Fibroblast of villous mesenchyme (primary cell): ENCODE measurements around the gene HNRNPH3. TPM values are rescaled to one million over a fixed set of nuclear protein-coding genes. Genes with fewer than 3 reads are reported as not detected.

ENCODE experiments used
- DNase-seq: peaks from one replicate; pipeline ENCODE4 v3.0.0-alpha.2; 2010; ENCODE audit warnings: low read depth
- H3K4me3 ChIP-seq: 2 replicates; pipeline ENCODE4 v1.5.1; 2011; ENCODE audit warnings: low read depth, mild to moderate bottlenecking, low read length
- CTCF ChIP-seq: IDR thresholded peaks from 2 replicates; pipeline ENCODE4 v1.5.1; 2012; ENCODE audit warnings: low read depth, mild to moderate bottlenecking, low read length; ENCODE audit not compliant: insufficient read depth
- total RNA-seq: library from RNA; depleted of rRNA; stranded (reverse); fragments of >200 nt; gene quantifications from 2 replicates; pipeline ENCODE4 v1.2.3, GENCODE V29; 2012

Gene HNRNPH3
- total RNA-seq, result 18.0 and 22.9 TPM in 2 replicates

DNA sequence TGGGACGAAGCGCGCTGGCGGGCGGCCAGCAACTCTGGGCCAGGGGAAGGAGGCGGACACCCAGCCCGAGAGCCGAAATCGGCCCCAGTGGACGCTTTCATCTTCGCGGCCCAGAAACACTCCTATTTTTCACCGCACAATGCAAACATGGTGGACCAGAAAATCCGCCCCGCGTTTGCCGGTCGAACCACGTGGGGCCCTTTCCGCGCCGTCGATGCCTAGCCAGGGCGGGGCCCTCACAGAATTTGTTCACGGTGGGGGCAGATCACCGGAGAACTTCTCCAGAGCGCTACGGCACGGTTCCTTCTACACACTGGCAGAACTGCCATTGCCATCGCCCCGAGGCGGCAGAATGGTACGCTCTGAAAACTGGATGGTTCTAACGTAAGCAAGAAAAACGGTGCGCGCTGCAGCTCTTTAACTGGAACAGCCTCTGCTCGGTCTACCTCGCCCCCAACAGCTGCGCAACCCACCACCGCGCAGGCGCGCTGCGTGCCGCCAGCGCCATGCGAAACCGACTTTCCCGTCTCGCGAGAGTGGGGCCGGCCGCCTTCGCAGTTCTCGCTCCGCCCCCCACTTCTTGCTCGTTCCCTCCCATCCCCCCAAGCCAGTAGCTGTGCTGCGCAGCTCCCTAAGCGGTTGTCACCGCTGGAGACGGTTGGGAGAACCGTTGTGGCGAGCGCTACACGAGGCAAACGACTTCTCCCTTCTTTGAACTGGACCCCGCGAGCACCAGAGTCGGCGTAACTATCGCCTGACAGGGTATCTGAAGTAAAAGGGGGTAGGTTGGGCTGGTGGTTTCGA, at the start of gene HNRNPH3:
Gene HNRNPH3, plus strand, starts transcription at position 610 of the 804 bp plus-strand sequence. CDS start 5,158 bp downstream, outside the sequence.
- DNase-seq, result peak; percentile 98
- peak within 1 kb of the TSS; percentile 99 for H3K4me3 ChIP-seq
- no peak for TF ChIP-seq CTCF

- no peak overlapping the region for H3K4me3 ChIP-seq
- TF ChIP-seq CTCF, result no peak
- DNase-seq, result peak; percentile 27
Measured at GRCh38 chr10:68284062-68285001, 47.5 kb upstream of the HNRNPH3 start.

GRCh38 chr10:68288717-68289116, 43.1 kb upstream of the HNRNPH3 start:
- TF ChIP-seq CTCF, result no peak
- DNase-seq, result no peak
- no peak overlapping the region for H3K4me3 ChIP-seq

DNA sequence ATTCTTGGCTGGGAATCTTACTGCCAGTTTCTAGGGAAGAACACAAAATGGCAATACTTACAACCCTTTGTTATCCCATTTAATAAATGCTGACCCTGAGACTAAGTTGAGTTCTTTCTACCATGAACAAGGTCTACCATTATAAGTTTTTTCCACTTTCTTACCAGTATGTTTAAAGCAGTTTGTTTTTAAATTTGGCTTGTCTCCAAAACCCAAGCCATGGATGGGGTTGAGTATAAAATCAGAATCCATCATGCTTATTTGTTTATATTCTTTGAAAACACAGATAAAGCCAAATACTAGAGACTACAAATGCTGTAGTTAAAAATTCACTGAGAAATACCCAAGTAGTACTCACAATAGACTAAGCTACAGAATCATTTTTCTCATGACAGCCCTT, 41.1 kb upstream of the HNRNPH3 start:
- no peak for DNase-seq
- no peak for TF ChIP-seq CTCF
- no peak overlapping the region for H3K4me3 ChIP-seq

- peak overlapping the region; percentile 0 for H3K4me3 ChIP-seq
- no peak for TF ChIP-seq CTCF
- DNase-seq, result peak; percentile 56
Measured at GRCh38 chr10:68296843-68297663, 34.8 kb upstream of the HNRNPH3 start.

GRCh38 chr10:68301301-68301700, 30.6 kb upstream of the HNRNPH3 start:
- no peak overlapping the region for H3K4me3 ChIP-seq
- no peak for DNase-seq
- TF ChIP-seq CTCF, result no peak
